Mucosa of stomach (tissue), 1 donor: ENCODE results near the gene ABCG5.

Source experiments
- H3K27me3 ChIP-seq: one replicate; pipeline ENCODE4 v1.7.0; 2013; ENCODE audit warnings: mild to moderate bottlenecking, low read length; ENCODE audit not compliant: control insufficient read depth, insufficient read depth
- H3K36me3 ChIP-seq: one replicate; pipeline ENCODE4 v1.7.0; 2013; ENCODE audit warnings: low read length; ENCODE audit not compliant: control insufficient read depth, insufficient read depth
- H3K4me1 ChIP-seq: one replicate; pipeline ENCODE4 v1.7.0; 2013; ENCODE audit warnings: mild to moderate bottlenecking, low read length; ENCODE audit not compliant: control insufficient read depth, insufficient read depth
- H3K4me3 ChIP-seq: one replicate; pipeline ENCODE4 v1.7.0; 2013; ENCODE audit warnings: low read length
- H3K9ac ChIP-seq: one replicate; pipeline ENCODE4 v1.7.0; 2013; ENCODE audit warnings: mild to moderate bottlenecking, low read length, moderate library complexity
- H3K9me3 ChIP-seq: one replicate; pipeline ENCODE4 v1.7.0; 2013; ENCODE audit warnings: mild to moderate bottlenecking, low read length, moderate library complexity; ENCODE audit not compliant: control insufficient read depth
- donor health status: Pancreatic carcinoma.

Gene ABCG5

GRCh38 chr2:43838560-43839267, at the start of gene ABCG5, which contains the start of gene ABCG8:
ABCG5 (minus strand) TSS chr2:43838839; CDS start chr2:43838679, 160 bp downstream.
ABCG8 (plus strand) TSS chr2:43838971; CDS start chr2:43839054, 83 bp downstream.
- Histone ChIP-seq H3K4me3 (no peak within 1 kb of the TSS), H3K27me3 (no peaks in the 10 kb centered on the region), H3K4me1 (no peaks in the 10 kb centered on the region), H3K36me3 (no peaks in the 10 kb centered on the region), H3K9ac (no peak within 1 kb of the TSS), H3K9me3 (no peaks in the 10 kb centered on the region)

DNA sequence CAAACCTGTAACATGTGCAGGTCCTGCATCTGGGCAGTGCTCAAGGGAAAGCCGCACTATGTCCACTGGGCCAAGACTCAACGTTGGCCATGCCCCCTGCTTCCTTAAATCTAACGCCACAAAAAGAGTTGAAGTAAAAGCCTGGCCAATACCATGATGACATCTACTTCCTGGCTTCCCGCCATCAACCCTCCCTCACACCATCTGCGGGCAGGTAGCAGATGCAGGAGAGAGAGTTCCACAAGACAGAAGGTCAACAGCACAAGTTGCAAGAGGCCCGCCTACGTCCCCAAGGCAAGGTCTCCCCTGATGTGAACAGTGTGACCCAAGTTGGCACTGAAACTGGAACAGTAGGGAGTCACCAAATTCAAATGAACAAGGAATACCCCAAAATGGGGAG, 48.5 kb upstream of the ABCG5 start:
- no peaks in the 10 kb centered on the region for H3K36me3 ChIP-seq

DNA sequence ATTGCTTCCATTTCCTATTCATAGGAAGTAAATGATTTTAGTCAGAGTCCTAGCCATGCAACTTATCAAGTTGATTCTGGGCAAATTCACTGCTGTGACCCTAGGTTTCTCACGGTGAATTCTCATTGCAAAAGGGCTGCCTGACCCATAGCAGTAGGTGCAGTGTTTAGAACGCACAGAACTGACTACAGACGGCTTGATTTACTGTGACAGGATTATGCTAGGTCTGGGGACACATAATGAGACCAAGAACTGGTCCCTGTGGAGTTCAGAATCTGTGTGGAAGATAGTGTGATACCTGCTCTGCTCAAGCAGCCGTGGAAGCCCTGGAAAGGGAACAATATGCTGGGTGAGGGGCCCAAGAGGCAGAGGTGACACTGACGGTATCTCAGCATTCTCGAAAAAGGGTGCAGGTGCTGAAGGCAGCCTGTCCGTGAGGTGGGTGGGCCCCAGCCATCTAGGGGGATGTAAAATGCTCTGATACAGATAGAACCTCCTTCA, 46.5 kb upstream of the ABCG5 start:
- H3K9me3 ChIP-seq = no peaks in the 10 kb centered on the region
- H3K4me1 ChIP-seq = peaks cover 21% of the 10 kb centered on the region
- H3K36me3 ChIP-seq = no peaks in the 10 kb centered on the region
- no peak overlapping the region for H3K4me3 ChIP-seq
- no peak overlapping the region for H3K9ac ChIP-seq
- no peaks in the 10 kb centered on the region for H3K27me3 ChIP-seq

More for the DNA sequence above, 48.5 kb upstream of the ABCG5 start:
- no peak overlapping the region for H3K9ac ChIP-seq
- peaks cover 10% of the 10 kb centered on the region for H3K4me1 ChIP-seq
- H3K4me3 ChIP-seq = no peak overlapping the region
- no peaks in the 10 kb centered on the region for H3K27me3 ChIP-seq
- no peaks in the 10 kb centered on the region for H3K9me3 ChIP-seq

DNA sequence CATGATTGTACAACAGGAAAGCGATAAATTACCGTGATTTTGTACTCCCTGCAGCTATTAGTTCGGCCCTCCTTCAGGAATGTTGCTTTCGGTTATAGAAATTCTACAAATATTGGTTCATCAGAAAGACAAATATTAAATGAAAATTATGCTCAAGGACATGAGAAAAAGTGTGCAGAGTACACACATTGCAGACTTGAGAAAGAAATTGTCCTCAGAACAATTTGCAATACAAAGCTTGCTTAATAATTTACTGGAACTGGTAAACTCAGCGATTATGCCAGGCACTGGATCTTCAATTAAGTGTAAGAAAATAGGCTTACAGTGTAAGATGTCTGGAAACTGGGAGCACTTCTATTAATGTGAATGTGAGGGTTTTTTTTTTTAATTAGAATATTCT, 46.0 kb upstream of the ABCG5 start:
- H3K9ac ChIP-seq = no peak overlapping the region
- peaks cover 21% of the 10 kb centered on the region for H3K4me1 ChIP-seq
- no peaks in the 10 kb centered on the region for H3K9me3 ChIP-seq
- H3K27me3 ChIP-seq = no peaks in the 10 kb centered on the region
- H3K36me3 ChIP-seq = no peaks in the 10 kb centered on the region
- no peak overlapping the region for H3K4me3 ChIP-seq

DNA sequence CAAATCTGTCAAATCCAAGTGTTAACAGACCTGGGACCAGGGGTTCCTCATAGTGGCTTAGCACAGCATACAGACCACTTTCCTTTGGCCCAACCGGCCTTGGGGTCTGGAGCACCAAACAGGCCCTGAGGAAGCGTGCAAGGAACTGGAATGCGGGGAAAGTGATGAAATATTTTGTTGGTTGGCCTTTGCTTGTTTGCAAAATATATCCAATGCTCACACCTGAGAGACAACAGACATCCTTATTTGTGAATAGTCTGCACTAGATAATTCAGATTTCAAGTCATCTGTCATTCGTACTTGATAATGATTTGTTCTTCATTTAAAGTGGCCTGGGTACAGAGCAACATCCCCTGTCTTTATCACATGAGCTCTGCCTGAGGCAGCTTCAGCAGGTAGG, 43.7 kb upstream of the ABCG5 start:
- Histone ChIP-seq H3K4me3 (no peak overlapping the region), H3K36me3 (no peaks in the 10 kb centered on the region), H3K9ac (no peak overlapping the region), H3K9me3 (no peaks in the 10 kb centered on the region), H3K27me3 (no peaks in the 10 kb centered on the region), H3K4me1 (peaks cover 21% of the 10 kb centered on the region)

- Histone ChIP-seq H3K27me3 (peaks cover 3% of the 10 kb centered on the region), H3K36me3 (no peaks in the 10 kb centered on the region), H3K9me3 (no peaks in the 10 kb centered on the region), H3K4me1 (peaks cover 21% of the 10 kb centered on the region), H3K4me3 (no peak overlapping the region), H3K9ac (no peak overlapping the region)
Measured at GRCh38 chr2:43880952-43881351, 42.3 kb upstream of the ABCG5 start.

GRCh38 chr2:43880471-43880870, 41.8 kb upstream of the ABCG5 start:
- H3K4me3 ChIP-seq = no peak overlapping the region
- H3K36me3 ChIP-seq = no peaks in the 10 kb centered on the region
- no peak overlapping the region for H3K9ac ChIP-seq
- no peaks in the 10 kb centered on the region for H3K9me3 ChIP-seq
- peaks cover 3% of the 10 kb centered on the region for H3K27me3 ChIP-seq
- H3K4me1 ChIP-seq = peaks cover 20% of the 10 kb centered on the region

DNA sequence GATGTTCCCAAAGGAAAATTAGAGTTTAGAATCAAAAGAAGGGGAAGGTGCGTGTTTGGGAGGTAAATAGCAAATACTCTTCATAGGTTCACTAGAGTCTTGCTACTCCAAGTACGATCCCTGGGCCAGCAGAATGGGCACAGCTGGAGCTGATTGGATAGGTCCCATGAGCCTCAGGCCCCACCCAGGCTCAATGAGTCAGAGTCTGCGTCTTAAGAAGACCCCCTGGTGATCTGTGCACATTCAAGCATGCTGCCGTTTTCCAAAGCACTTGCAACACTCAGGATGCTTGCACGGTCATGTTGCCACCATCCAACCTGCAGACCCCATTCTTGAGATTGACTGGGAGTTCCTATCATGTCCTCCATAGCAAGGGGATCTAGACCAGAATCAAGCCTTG, 40.6 kb upstream of the ABCG5 start:
- Histone ChIP-seq H3K36me3 (no peaks in the 10 kb centered on the region), H3K4me1 (peaks cover 11% of the 10 kb centered on the region), H3K9me3 (no peaks in the 10 kb centered on the region), H3K27me3 (peaks cover 3% of the 10 kb centered on the region), H3K4me3 (no peak overlapping the region), H3K9ac (no peak overlapping the region)

- no peak overlapping the region for H3K4me3 ChIP-seq
- peaks cover 11% of the 10 kb centered on the region for H3K4me1 ChIP-seq
- no peak overlapping the region for H3K9ac ChIP-seq
- H3K9me3 ChIP-seq = no peaks in the 10 kb centered on the region
- no peaks in the 10 kb centered on the region for H3K36me3 ChIP-seq
- peaks cover 3% of the 10 kb centered on the region for H3K27me3 ChIP-seq
Measured at GRCh38 chr2:43877782-43878464, 39.3 kb upstream of the ABCG5 start.

GRCh38 chr2:43874776-43875451, 36.3 kb upstream of the ABCG5 start:
- H3K4me3 ChIP-seq = no peak overlapping the region
- no peak overlapping the region for H3K9ac ChIP-seq
- H3K27me3 ChIP-seq = peaks cover 7% of the 10 kb centered on the region
- H3K9me3 ChIP-seq = no peaks in the 10 kb centered on the region
- H3K36me3 ChIP-seq = no peaks in the 10 kb centered on the region
- H3K4me1 ChIP-seq = no peaks in the 10 kb centered on the region

DNA sequence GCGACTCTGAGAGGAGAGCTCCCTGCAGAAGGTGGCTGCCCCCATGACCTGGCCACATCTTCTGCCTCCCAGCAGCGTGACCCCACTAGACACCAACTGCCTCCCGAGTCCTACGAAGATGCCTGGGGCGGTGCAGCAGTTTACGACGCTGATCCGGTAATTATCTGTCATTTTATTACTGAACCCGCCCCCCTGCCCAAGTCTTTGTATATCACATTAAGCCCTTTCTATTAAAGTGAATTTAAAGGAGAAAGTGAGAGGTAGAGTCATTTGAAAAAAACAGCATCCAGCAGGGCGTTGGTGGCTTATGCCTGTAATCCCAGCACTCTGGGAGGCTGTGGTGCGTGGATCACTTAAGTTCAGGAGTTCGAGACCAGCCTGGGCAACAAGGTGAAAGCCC, 33.5 kb upstream of the ABCG5 start:
- peaks cover 7% of the 10 kb centered on the region for H3K27me3 ChIP-seq
- no peaks in the 10 kb centered on the region for H3K9me3 ChIP-seq
- H3K9ac ChIP-seq = no peak overlapping the region
- no peak overlapping the region for H3K4me3 ChIP-seq
- H3K4me1 ChIP-seq = no peaks in the 10 kb centered on the region
- no peaks in the 10 kb centered on the region for H3K36me3 ChIP-seq

DNA sequence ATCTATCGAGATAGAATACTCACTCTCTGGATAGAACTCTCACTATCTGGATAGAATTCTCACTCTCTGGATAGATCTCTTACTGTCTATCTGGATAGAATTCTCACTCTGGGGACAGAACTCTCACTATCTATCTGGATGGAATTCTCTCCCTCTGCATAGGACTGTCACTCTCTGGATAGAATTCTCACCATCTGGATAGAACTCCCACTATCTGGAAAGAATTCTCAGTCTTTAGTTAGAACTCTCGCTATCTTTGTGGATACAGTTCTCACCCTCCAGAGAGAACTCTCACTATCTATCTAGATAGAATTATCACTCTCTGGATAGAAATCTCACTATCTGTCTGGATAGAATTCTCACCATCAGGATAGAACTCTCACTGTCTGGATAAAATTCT, 16.7 kb upstream of the ABCG5 start:
- Histone ChIP-seq H3K36me3 (no peaks in the 10 kb centered on the region), H3K4me3 (no peak overlapping the region), H3K27me3 (peaks cover 11% of the 10 kb centered on the region), H3K9ac (no peak overlapping the region), H3K9me3 (no peaks in the 10 kb centered on the region), H3K4me1 (no peaks in the 10 kb centered on the region)
